Endothelial cell of umbilical vein (primary cell): Measurements from ENCODE around the gene RCVRN. TPM values are rescaled to one million over a fixed set of nuclear protein-coding genes. Genes with fewer than 3 reads are reported as not detected.

ENCODE experiments used
- BruUV-seq: library from RNA; stranded (reverse); fragments of 400-500 nt; replicated peaks from 2 replicates; lab custom pipeline; 2021; lab: Mats Ljungman, UMichigan
- CTCF ChIA-PET: fragments of 300-600, 350-600 bp; sonication (Branson Sonifier 250); formaldehyde crosslinking; loops from one replicate; lab custom pipeline; 2021; ENCODE audit warnings: antibody characterized with exemption, inconsistent platforms; lab: Charles Lee
- POLR2A ChIA-PET: fragments of 300-600, 350-600 bp; sonication (Branson Sonifier 250); formaldehyde crosslinking; loops from one replicate; lab custom pipeline; 2021; ENCODE audit warnings: antibody characterized with exemption, inconsistent platforms; lab: Charles Lee
- DNase-seq: peaks from one replicate; pipeline ENCODE4 v3.0.0-alpha.2; 2011; ENCODE audit warnings: low read depth, low spot score
- FAIRE-seq: peaks from 2 replicates; lab custom pipeline; 2011; peaks lifted over from hg19 to GRCh38; lab: Jason Lieb, UNC
- H2AFZ ChIP-seq: 2 replicates; pipeline ENCODE4 v1.6.0; 2012; ENCODE audit warnings: low read depth, low read length, control low read depth, inconsistent platforms
- H3K27ac ChIP-seq: 2 replicates; pipeline ENCODE4 v1.5.1; 2011; ENCODE audit warnings: low read depth, mild to moderate bottlenecking, control low read depth, low read length, moderate library complexity; ENCODE audit not compliant: insufficient read depth
- H3K27me3 ChIP-seq, 2 experiments: 2 replicates each; pipeline versions ENCODE4 v1.6.0 to v1.6.1; 2011; ENCODE audit warnings: low read length in 2 of 2, mixed read lengths in 1 of 2; ENCODE audit not compliant: control insufficient read depth in 2 of 2, insufficient read depth in 2 of 2
- H3K36me3 ChIP-seq, 2 experiments: 2 replicates in 1 of 2; 3 replicates in 1 of 2; pipeline ENCODE4 v1.5.1; 2011; ENCODE audit warnings: low read length in 2 of 2, mild to moderate bottlenecking in 1 of 2, moderate library complexity in 1 of 2; ENCODE audit not compliant: control insufficient read depth in 2 of 2, insufficient read depth in 2 of 2; ENCODE audit errors: extremely low read depth in 1 of 2
- H3K4me1 ChIP-seq: 3 replicates; pipeline ENCODE4 v1.5.1; 2011; ENCODE audit warnings: mild to moderate bottlenecking, low read length; ENCODE audit not compliant: control insufficient read depth, insufficient read depth; ENCODE audit errors: extremely low read depth
- H3K4me2 ChIP-seq: 2 replicates; pipeline ENCODE4 v1.6.1; 2011; ENCODE audit warnings: low read length, control low read depth, mixed read lengths; ENCODE audit not compliant: insufficient read depth
- H3K4me3 ChIP-seq, 3 experiments: fragments of 200-600 bp in 1 of 3; sonication (generic), shearing (Covaris generic) in 1 of 3; replicated peaks in 1 of 3; 2 replicates each; pipeline ENCODE4 v1.5.1; 2011 to 2016; ENCODE audit warnings: control low read depth in 3 of 3, low read length in 3 of 3, mild to moderate bottlenecking in 2 of 3, inconsistent platforms in 1 of 3, low read depth in 1 of 3, moderate library complexity in 1 of 3; ENCODE audit not compliant: insufficient read depth in 1 of 3
- H3K79me2 ChIP-seq: 2 replicates; pipeline ENCODE4 v1.6.0; 2012; ENCODE audit warnings: low read length, inconsistent platforms; ENCODE audit not compliant: control insufficient read depth, insufficient read depth
- H3K9ac ChIP-seq: replicated peaks from 2 replicates; pipeline ENCODE3; 2011; ENCODE audit warnings: low read length, control low read depth; ENCODE audit not compliant: insufficient read depth; ENCODE audit errors: extremely low read depth
- H3K9me1 ChIP-seq: replicated peaks from 3 replicates; pipeline ENCODE4 v1.6.0; 2011; ENCODE audit warnings: mild to moderate bottlenecking, low read length; ENCODE audit not compliant: control insufficient read depth, insufficient read depth; ENCODE audit errors: extremely low read depth
- H3K9me3 ChIP-seq: replicated peaks from 2 replicates; pipeline ENCODE4 v1.5.1; 2012; ENCODE audit warnings: low read length, inconsistent platforms; ENCODE audit not compliant: control insufficient read depth, insufficient read depth
- H4K20me1 ChIP-seq: replicated peaks from 2 replicates; pipeline ENCODE3; 2011; ENCODE audit warnings: mild to moderate bottlenecking, low read length; ENCODE audit not compliant: control insufficient read depth, insufficient read depth; ENCODE audit errors: extremely low read depth
- CTCF ChIP-seq, 2 donors: IDR thresholded peaks; 1 replicate in 1 of 2; 2 replicates in 1 of 2; pipeline ENCODE4 v1.5.1; 2011; ENCODE audit warnings: low read length in 2 of 2, mild to moderate bottlenecking in 2 of 2, moderate library complexity in 2 of 2, control low read depth in 1 of 2, inconsistent platforms in 1 of 2, low read depth in 1 of 2; ENCODE audit not compliant: insufficient read depth in 1 of 2; ENCODE audit errors: extremely low read depth in 1 of 2
- EZH2 ChIP-seq: IDR thresholded peaks from 2 replicates; pipeline ENCODE4 v1.6.1; 2012; ENCODE audit warnings: borderline replicate concordance, low read depth, mild to moderate bottlenecking, moderate library complexity, low read length, inconsistent platforms; ENCODE audit not compliant: severe bottlenecking
- FOS ChIP-seq: IDR thresholded peaks from 2 replicates; pipeline ENCODE4 v1.6.1; 2011; ENCODE audit warnings: mild to moderate bottlenecking, low read length, moderate library complexity, borderline replicate concordance; ENCODE audit not compliant: insufficient read depth
- GATA2 ChIP-seq: IDR thresholded peaks from 2 replicates; pipeline ENCODE4 v1.7.0; 2011; ENCODE audit warnings: low read depth, mild to moderate bottlenecking, moderate library complexity, mixed read lengths, low read length; ENCODE audit not compliant: insufficient read length, insufficient read depth
- JUN ChIP-seq: IDR thresholded peaks from 2 replicates; pipeline ENCODE4 v1.6.1; 2011; ENCODE audit warnings: borderline replicate concordance, low read depth; ENCODE audit not compliant: insufficient read length, insufficient read depth
- MYC ChIP-seq: IDR thresholded peaks from one replicate; pipeline ENCODE4 v1.6.1; 2011; ENCODE audit warnings: mild to moderate bottlenecking, low read depth, low read length
- POLR2A ChIP-seq: IDR thresholded peaks from 2 replicates; pipeline ENCODE4 v1.6.1; 2012; ENCODE audit warnings: low read depth, mild to moderate bottlenecking, control low read depth, low read length
- POLR2AphosphoS5 ChIP-seq: IDR thresholded peaks from 2 replicates; pipeline ENCODE4 v1.6.1; 2012; ENCODE audit warnings: low read depth, mild to moderate bottlenecking, control low read depth, low read length, moderate library complexity; ENCODE audit not compliant: insufficient read depth
- dilution Hi-C: fragments of 300-500 bp; cut with MboI; formaldehyde crosslinking; loops from one replicate; pipeline ENCODE4 v1.15.0; 2019; ENCODE audit warnings: low sequenced_read_pairs; ENCODE audit not compliant: extremely low pct_ligation_motif_present
- intact Hi-C: fragments of 100-400 bp; cut with micrococcal nuclease; formaldehyde crosslinking; loops from one replicate; pipeline ENCODE4 v1.10.0; 2022
- polyA plus RNA-seq, 4 experiments: library from polyadenylated mRNA; depleted of rRNA in 3 of 4; stranded (reverse) in 3 of 4; unstranded in 1 of 4; fragments of >200 nt; gene quantifications; 2 replicates each; pipeline versions ENCODE4 v1.2.1 to v1.2.3, GENCODE V29; 2011 to 2012; ENCODE audit warnings: missing spikeins in 1 of 4
- total RNA-seq: library from RNA; stranded (reverse); gene quantifications from 2 replicates; pipeline ENCODE4 v1.2.3, GENCODE V29; 2021
- TF ChIP-seq, protein P1 (sequence below): IDR thresholded peaks from 2 replicates; pipeline ENCODE4 v1.6.1; 2011; ENCODE audit not compliant: insufficient read depth, insufficient read length

RCVRN gene
- total and polyA plus RNA-seq, 2 donors (not counting 3 experiments of a cell fraction or from before 2014, with no cell fraction given) = not detected

DNA sequence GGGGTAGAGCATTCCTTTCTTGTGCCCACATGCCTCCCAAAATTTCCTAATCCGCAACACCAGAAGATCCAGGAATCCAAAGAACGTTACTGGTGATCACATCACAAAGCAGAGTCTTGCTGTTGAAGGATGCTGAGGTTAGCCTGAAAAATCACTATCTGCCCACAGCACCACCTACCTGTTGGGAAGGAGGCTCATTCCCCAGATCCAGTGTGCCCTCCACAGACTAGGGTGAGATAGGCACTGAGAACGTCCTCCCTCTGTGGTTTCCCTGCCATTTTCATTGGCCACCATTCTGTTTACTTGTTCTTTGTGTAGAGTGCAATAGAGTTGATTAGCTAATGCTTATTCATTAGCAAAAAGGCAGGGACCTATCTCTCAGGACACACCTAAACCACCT is 30.3 kb downstream of the RCVRN start:
- Histone ChIP-seq H3K4me2 (no peak overlapping the region), H3K4me3 (no peak overlapping the region), H3K27me3 (no peaks in the 10 kb centered on the region), H2AFZ (no peak overlapping the region), H3K79me2 (no peaks in the 10 kb centered on the region), H3K36me3 (no peaks in the 10 kb centered on the region), H3K9ac (no peak overlapping the region), H3K4me1 (no peaks in the 10 kb centered on the region), H3K27ac (no peak overlapping the region), H3K9me1 (no peaks in the 10 kb centered on the region), H3K9me3 (no peaks in the 10 kb centered on the region), H4K20me1 (no peaks in the 10 kb centered on the region)
- intact Hi-C loops (no loop called here), dilution Hi-C loops (no loop called here)
- no TSS peak for BruUV-seq
- ChIA-PET CTCF (no interaction called here), POLR2A (no interaction called here)
- FAIRE-seq (no peak), DNase-seq (no peak)
- TF ChIP-seq CTCF (IDR thresholded peaks at IDR 0.05; ENCODE audit: extremely low read depth in 1 of 2, insufficient read depth in 1 of 2, low read depth in 1 of 2, low read length in 2 of 2) (no peak), POLR2AphosphoS5 (no peak), POLR2A (no peak), FOS (no peak), JUN (no peak), GATA2 (no peak), EZH2 (no peak), MYC (no peak)
- TF ChIP-seq, protein P1, sequence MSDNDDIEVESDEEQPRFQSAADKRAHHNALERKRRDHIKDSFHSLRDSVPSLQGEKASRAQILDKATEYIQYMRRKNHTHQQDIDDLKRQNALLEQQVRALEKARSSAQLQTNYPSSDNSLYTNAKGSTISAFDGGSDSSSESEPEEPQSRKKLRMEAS = no peak
